Esophagus muscularis mucosa (tissue), 4 donors: ENCODE data around the gene TTC17. TPM values are rescaled to one million over a fixed set of nuclear protein-coding genes. Genes with fewer than 3 reads are reported as not detected.

Source experiments
- DNase-seq: peaks from one replicate; pipeline ENCODE4 v3.0.0-alpha.2; 2017; ENCODE audit errors: extremely low spot score
- H3K27ac ChIP-seq, 4 donors: fragments of 200-600 bp; sonication (generic); replicated peaks in 1 of 4; 1 replicate in 3 of 4; 2 replicates in 1 of 4; pipeline ENCODE4 v1.5.1; 2016 to 2019; ENCODE audit warnings: mild to moderate bottlenecking in 1 of 4
- H3K27me3 ChIP-seq, 4 donors: fragments of 200-600 bp; sonication (generic); one replicate each; pipeline versions ENCODE4 v1.5.1 to v1.6.0; 2016 to 2019
- H3K36me3 ChIP-seq, 4 donors: fragments of 200-600 bp; sonication (generic); one replicate each; pipeline ENCODE4 v1.5.1; 2016 to 2019
- H3K4me1 ChIP-seq, 4 donors: fragments of 200-600 bp; sonication (generic); one replicate each; pipeline ENCODE4 v1.5.1; 2016 to 2019
- H3K4me3 ChIP-seq, 4 donors: fragments of 200-600 bp; sonication (generic); 1 replicate in 2 of 4; 2 replicates in 2 of 4; pipeline ENCODE4 v1.5.1; 2016 to 2019; ENCODE audit warnings: mild to moderate bottlenecking in 4 of 4, moderate library complexity in 1 of 4
- H3K9me3 ChIP-seq, 4 donors: fragments of 200-600 bp; sonication (generic); 1 replicate in 3 of 4; 2 replicates in 1 of 4; pipeline ENCODE4 v1.5.1; 2016 to 2019
- CTCF ChIP-seq, 3 experiments: fragments of 200-600 bp in 2 of 3; fragments of 450-650 bp in 1 of 3; sonication (generic) in 2 of 3; IDR thresholded peaks; one replicate each; pipeline ENCODE4 v1.5.1; 2017 to 2019; ENCODE audit warnings: antibody characterized with exemption in 3 of 3, mild to moderate bottlenecking in 2 of 3, moderate library complexity in 1 of 3
- EP300 ChIP-seq: sonication (generic); formaldehyde crosslinking; IDR thresholded peaks from one replicate; pipeline ENCODE4 v1.6.1; 2017; ENCODE audit warnings: antibody characterized with exemption
- POLR2A ChIP-seq: fragments of 450-650 bp; IDR thresholded peaks from one replicate; pipeline ENCODE4 v1.6.1; 2017; ENCODE audit warnings: antibody characterized with exemption, moderate library complexity, mild to moderate bottlenecking, low read depth
- POLR2AphosphoS5 ChIP-seq, 2 donors: sonication (generic); formaldehyde crosslinking; IDR thresholded peaks; one replicate each; pipeline ENCODE4 v1.6.1; 2017; ENCODE audit warnings: antibody characterized with exemption in 2 of 2
- WGBS: methylation state at CpG from one replicate; pipeline ENCODE4 v1.1.5; 2018; 5-methylcytosine and 5-hydroxymethylcytosine counted together
- intact Hi-C: fragments of 100-400 bp; cut with DNase I; formaldehyde crosslinking; loops from one replicate; pipeline ENCODE4 v1.15.1; 2023
- small RNA-seq, 3 donors: library from RNA; depleted of rRNA; stranded (forward); fragments of <200 nt; gene quantifications; one replicate each; pipeline ENCODE3, GENCODE V24; 2016
- total RNA-seq, 4 donors: library from RNA; depleted of rRNA; stranded (reverse); fragments of >200 nt; gene quantifications; one replicate each; pipeline versions ENCODE4 v1.1.0 to v1.2.1, GENCODE V29; 2016

The TTC17 gene
- total RNA-seq, 4 donors from 2014 or later = 45.3 to 73.5 (median 56.1) TPM

- DNase-seq = no peak
- H3K27ac ChIP-seq = no peak overlapping the region
- peaks cover 0 to 12% (median 6%) of the 10 kb centered on the region in 4 donors for H3K9me3 ChIP-seq
- no peak overlapping the region for H3K4me3 ChIP-seq
- intact Hi-C loops = no loop called here
- H3K27me3 ChIP-seq = peaks cover 0 to 38% (median 4%) of the 10 kb centered on the region in 4 donors
- WGBS = 22% methylated on average over 14 of the region's 14 CpGs
- TF ChIP-seq EP300 (no peak), CTCF (IDR thresholded peaks at IDR 0.05) (no peak), POLR2A (no peak)
- no peaks in the 10 kb centered on the region for H3K36me3 ChIP-seq
- no peaks in the 10 kb centered on the region for H3K4me1 ChIP-seq
These were observed 179.3 kb downstream of the TTC17 start for GRCh38 chr11:43537833-43538615.

GRCh38 chr11:43541993-43542392, 183.3 kb downstream of the TTC17 start:
- Histone ChIP-seq H3K36me3 (no peaks in the 10 kb centered on the region), H3K27ac (no peak overlapping the region), H3K9me3 (peaks cover 0 to 12% (median 6%) of the 10 kb centered on the region in 4 donors), H3K4me1 (peaks cover 0 to 3% (median 1%) of the 10 kb centered on the region in 4 donors), H3K27me3 (peaks cover 0 to 45% (median 6%) of the 10 kb centered on the region in 4 donors), H3K4me3 (no peak overlapping the region)
- intact Hi-C loops = no loop called here
- no peak for DNase-seq
- WGBS = 86% methylated on average over 2 of the region's 2 CpGs
- TF ChIP-seq CTCF (IDR thresholded peaks at IDR 0.05) = no peak
- TF ChIP-seq POLR2A = no peak
- TF ChIP-seq POLR2AphosphoS5 (IDR thresholded peaks at IDR 0.05) = no peak
- TF ChIP-seq EP300 = no peak

GRCh38 chr11:43542750-43543712, 184.3 kb downstream of the TTC17 start:
- Histone ChIP-seq H3K4me1 (peaks cover 0 to 14% (median 11%) of the 10 kb centered on the region in 4 donors), H3K9me3 (peaks cover 0 to 12% (median 6%) of the 10 kb centered on the region in 4 donors), H3K27me3 (peaks cover 0 to 45% (median 12%) of the 10 kb centered on the region in 4 donors), H3K4me3 (no peak overlapping the region), H3K36me3 (no peaks in the 10 kb centered on the region), H3K27ac (no peak overlapping the region)
- TF ChIP-seq EP300 (no peak), POLR2AphosphoS5 (IDR thresholded peaks at IDR 0.05) (no peak), CTCF (IDR thresholded peaks at IDR 0.05) (no peak), POLR2A (no peak)
- DNase-seq = no peak
- intact Hi-C loops = no loop called here
- WGBS = 78% methylated on average over 7 of the region's 7 CpGs

Small RNA genes within 50 kb of the gene (small RNA-seq; reads per million reads assigned to genes)
- gene RF00019 (0 reads per million in 3 donors), gene RN7SKP287 (0 reads per million in 3 donors)

Other genes starting within 250 kb of the TTC17 start
- 100 to 1,000 TPM in 1 of 4 donors, 10 to 100 TPM in 3; 84.4 to 105 (median 91.9) TPM for gene API5, start 46.9 kb upstream of the TTC17 start, total RNA-seq